NT2/D1 (cell line): ENCODE measurements around the gene IGLON5.

Experiments used
- SUZ12 ChIP-seq: IDR thresholded peaks from 2 replicates; pipeline ENCODE4 v1.6.1; 2011; ENCODE audit not compliant: insufficient read length, insufficient read depth; ENCODE audit errors: extremely low read depth
- YY1 ChIP-seq: IDR thresholded peaks from 2 replicates; pipeline ENCODE4 v1.6.1; 2011; ENCODE audit not compliant: insufficient read length, insufficient read depth

- no peak for TF ChIP-seq SUZ12
- TF ChIP-seq YY1: no peak
Measured at GRCh38 chr19:51317376-51317775, 5.9 kb downstream of the IGLON5 start.
